Measurements from ENCODE around the gene RSF1. TPM values are rescaled to one million over a fixed set of nuclear protein-coding genes. Genes with fewer than 3 reads are reported as not detected.
A peak's percentile ranks its signal among the peaks of the same experiment; 100 is the strongest.

The RSF1 gene
- total RNA-seq, 1 experiment from 2014 or later, result 83.0 TPM

DNA sequence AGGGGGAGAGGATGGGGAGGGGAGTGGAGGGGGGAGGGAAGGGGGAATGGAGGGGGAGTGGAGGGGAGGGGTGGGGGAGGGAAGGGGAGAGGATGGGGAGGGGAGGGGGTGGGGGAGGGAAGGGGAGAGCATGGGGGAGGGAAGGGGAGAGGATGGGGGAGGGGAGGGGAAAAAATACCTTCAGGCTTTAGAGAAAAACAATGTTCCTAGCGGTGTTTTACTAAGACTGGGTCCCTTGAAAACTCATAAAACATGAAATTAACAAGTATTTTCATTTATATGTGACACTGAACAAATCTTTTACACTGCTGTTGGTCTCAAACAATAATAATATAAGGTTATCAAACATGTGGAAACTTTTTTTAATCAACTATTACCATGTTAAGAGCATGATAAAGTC lies 42.4 kb downstream of the RSF1 start:
- no TSS peak for BruUV-seq (replicated peaks)
- TF ChIP-seq, protein P1, sequence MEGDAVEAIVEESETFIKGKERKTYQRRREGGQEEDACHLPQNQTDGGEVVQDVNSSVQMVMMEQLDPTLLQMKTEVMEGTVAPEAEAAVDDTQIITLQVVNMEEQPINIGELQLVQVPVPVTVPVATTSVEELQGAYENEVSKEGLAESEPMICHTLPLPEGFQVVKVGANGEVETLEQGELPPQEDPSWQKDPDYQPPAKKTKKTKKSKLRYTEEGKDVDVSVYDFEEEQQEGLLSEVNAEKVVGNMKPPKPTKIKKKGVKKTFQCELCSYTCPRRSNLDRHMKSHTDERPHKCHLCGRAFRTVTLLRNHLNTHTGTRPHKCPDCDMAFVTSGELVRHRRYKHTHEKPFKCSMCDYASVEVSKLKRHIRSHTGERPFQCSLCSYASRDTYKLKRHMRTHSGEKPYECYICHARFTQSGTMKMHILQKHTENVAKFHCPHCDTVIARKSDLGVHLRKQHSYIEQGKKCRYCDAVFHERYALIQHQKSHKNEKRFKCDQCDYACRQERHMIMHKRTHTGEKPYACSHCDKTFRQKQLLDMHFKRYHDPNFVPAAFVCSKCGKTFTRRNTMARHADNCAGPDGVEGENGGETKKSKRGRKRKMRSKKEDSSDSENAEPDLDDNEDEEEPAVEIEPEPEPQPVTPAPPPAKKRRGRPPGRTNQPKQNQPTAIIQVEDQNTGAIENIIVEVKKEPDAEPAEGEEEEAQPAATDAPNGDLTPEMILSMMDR (IDR thresholded peaks at IDR 0.05), result no peak
- no peak for TF ChIP-seq SIN3A (IDR thresholded peaks at IDR 0.05; ENCODE audit: borderline replicate concordance, insufficient read depth, low read depth, low read length)
- TF ChIP-seq, protein P2, sequence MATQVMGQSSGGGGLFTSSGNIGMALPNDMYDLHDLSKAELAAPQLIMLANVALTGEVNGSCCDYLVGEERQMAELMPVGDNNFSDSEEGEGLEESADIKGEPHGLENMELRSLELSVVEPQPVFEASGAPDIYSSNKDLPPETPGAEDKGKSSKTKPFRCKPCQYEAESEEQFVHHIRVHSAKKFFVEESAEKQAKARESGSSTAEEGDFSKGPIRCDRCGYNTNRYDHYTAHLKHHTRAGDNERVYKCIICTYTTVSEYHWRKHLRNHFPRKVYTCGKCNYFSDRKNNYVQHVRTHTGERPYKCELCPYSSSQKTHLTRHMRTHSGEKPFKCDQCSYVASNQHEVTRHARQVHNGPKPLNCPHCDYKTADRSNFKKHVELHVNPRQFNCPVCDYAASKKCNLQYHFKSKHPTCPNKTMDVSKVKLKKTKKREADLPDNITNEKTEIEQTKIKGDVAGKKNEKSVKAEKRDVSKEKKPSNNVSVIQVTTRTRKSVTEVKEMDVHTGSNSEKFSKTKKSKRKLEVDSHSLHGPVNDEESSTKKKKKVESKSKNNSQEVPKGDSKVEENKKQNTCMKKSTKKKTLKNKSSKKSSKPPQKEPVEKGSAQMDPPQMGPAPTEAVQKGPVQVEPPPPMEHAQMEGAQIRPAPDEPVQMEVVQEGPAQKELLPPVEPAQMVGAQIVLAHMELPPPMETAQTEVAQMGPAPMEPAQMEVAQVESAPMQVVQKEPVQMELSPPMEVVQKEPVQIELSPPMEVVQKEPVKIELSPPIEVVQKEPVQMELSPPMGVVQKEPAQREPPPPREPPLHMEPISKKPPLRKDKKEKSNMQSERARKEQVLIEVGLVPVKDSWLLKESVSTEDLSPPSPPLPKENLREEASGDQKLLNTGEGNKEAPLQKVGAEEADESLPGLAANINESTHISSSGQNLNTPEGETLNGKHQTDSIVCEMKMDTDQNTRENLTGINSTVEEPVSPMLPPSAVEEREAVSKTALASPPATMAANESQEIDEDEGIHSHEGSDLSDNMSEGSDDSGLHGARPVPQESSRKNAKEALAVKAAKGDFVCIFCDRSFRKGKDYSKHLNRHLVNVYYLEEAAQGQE (IDR thresholded peaks at IDR 0.05; ENCODE audit: insufficient read depth in 1 of 2, low read depth in 2 of 2, low read length in 1 of 2), result no peak
- TF ChIP-seq TCF7L2 (IDR thresholded peaks at IDR 0.05; ENCODE audit: low read depth, low read length), result no peak
- TF ChIP-seq POLR2AphosphoS5 (IDR thresholded peaks at IDR 0.05; ENCODE audit: low read depth, low read length), result no peak
- in situ Hi-C loops (cut with HindIII; ENCODE audit: low pct_unique_long_range_greater_than_20kb, low sequenced_read_pairs), result no loop called here
- intact Hi-C loops (cut with micrococcal nuclease; ENCODE audit: unreplicated experiment), result no loop called here
- ChIA-PET POLR2A (no interaction called here), CTCF (no interaction called here)
- H3K9me3 ChIP-seq (ENCODE audit: control insufficient read depth, insufficient read depth, low read depth, low read length), result no peaks in the 10 kb centered on the region
- ATAC-seq (no peak), DNase-seq (ENCODE audit: low read depth, low spot score) (no peak)
- H3K4me3 ChIP-seq (ENCODE audit: low read depth in 2 of 2, low read length in 2 of 2), result no peak overlapping the region
- H3K36me3 ChIP-seq (ENCODE audit: control insufficient read depth, insufficient read depth, low read length), result no peaks in the 10 kb centered on the region
- H3K4me1 ChIP-seq (ENCODE audit: control insufficient read depth, insufficient read depth, low read length), result peaks cover 6% of the 10 kb centered on the region; the same call in 1 of the 2 replicates
- no peak overlapping the region for H3K27ac ChIP-seq (ENCODE audit: low read length)
- no peaks in the 10 kb centered on the region for H3K27me3 ChIP-seq (ENCODE audit: control insufficient read depth, insufficient read depth, low read length)

DNA sequence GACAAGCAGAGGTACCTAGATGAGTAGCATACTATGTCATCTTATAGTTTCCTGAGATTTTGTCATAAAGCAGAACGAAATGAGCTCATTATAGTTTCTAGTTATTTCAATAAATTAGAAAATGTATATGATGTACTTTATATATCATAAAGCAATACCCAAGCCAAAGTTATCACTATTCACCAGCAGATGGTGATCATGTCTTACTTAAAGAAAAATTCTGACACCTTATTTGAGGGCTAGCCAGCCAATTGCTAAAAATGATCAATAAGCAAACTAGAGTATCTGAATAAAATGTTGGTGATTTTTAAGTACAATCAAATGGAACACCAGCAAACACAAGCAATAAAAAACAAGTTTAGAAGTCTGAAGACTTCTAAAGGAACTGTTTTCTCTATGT lies 44.1 kb downstream of the RSF1 start:
- intact Hi-C loops (cut with micrococcal nuclease; ENCODE audit: unreplicated experiment) (loop anchor here (1.0 kb wide), 1 partner anchor 224 kb away; no protein-coding TSS in a partner anchor), in situ Hi-C loops (cut with HindIII; ENCODE audit: low pct_unique_long_range_greater_than_20kb, low sequenced_read_pairs) (no loop called here)
- H3K4me3 ChIP-seq (ENCODE audit: low read depth in 2 of 2, low read length in 2 of 2), result no peak overlapping the region
- peak; percentile 8 for DNase-seq (ENCODE audit: low read depth, low spot score)
- H3K27me3 ChIP-seq (ENCODE audit: control insufficient read depth, insufficient read depth, low read length), result no peaks in the 10 kb centered on the region
- no peak for TF ChIP-seq POLR2AphosphoS5 (IDR thresholded peaks at IDR 0.05; ENCODE audit: low read depth, low read length)
- TF ChIP-seq, protein P1 (IDR thresholded peaks at IDR 0.05), result peak; percentile 54; the same call in 1 of the 2 replicates
- ChIA-PET POLR2A (no interaction called here), CTCF (interaction anchor here (0.7 to 1.4 kb wide), 3 partner anchors 14 to 223 kb away, joined by 3 read pairs; no protein-coding TSS in a partner anchor)
- no peak for ATAC-seq
- peaks cover 6% of the 10 kb centered on the region; the same call in 1 of the 2 replicates for H3K4me1 ChIP-seq (ENCODE audit: control insufficient read depth, insufficient read depth, low read length)
- H3K27ac ChIP-seq (ENCODE audit: low read length), result no peak overlapping the region
- H3K9me3 ChIP-seq (ENCODE audit: control insufficient read depth, insufficient read depth, low read depth, low read length), result no peaks in the 10 kb centered on the region
- no TSS peak for BruUV-seq (replicated peaks)
- no peaks in the 10 kb centered on the region for H3K36me3 ChIP-seq (ENCODE audit: control insufficient read depth, insufficient read depth, low read length)

All from Panc1 (cell line).